NCI-H1694 treated with DMSO at 0.1 percent for 48 hours (cell line): ENCODE data around the gene SEH1L.

Experiments
- DNase-seq: peaks from one replicate; lab custom pipeline; 2025; lab: John Stamatoyannopoulos, UW

SEH1L gene

GRCh38 chr18:13036622-13037320 lies 89.0 kb downstream of the SEH1L start:
- no peak for DNase-seq
